Common myeloid progenitor, CD34-positive (primary cell): ENCODE measurements around the gene ZNF266.
A peak's percentile ranks its signal among the peaks of the same experiment; 100 is the strongest.

Source experiments
- CTCF ChIA-PET: fragments of 350-600 bp; sonication (Branson Sonifier 250); formaldehyde crosslinking; loops from one replicate; lab custom pipeline; 2021; ENCODE audit warnings: antibody characterized with exemption; lab: Charles Lee
- POLR2A ChIA-PET: fragments of 350-600 bp; sonication (Branson Sonifier 250); formaldehyde crosslinking; loops from one replicate; lab custom pipeline; 2021; ENCODE audit warnings: antibody characterized with exemption; lab: Charles Lee
- DNase-seq, 3 donors: peaks; one replicate each; pipeline versions ENCODE4 v3.0.0 to v3.0.0-alpha.2; 2013
- H3K27ac ChIP-seq, 2 experiments: 1 replicate in 1 of 2; 2 replicates in 1 of 2; pipeline ENCODE4 v1.7.0; 2013; ENCODE audit warnings: inconsistent platforms in 2 of 2, low read length in 2 of 2, mild to moderate bottlenecking in 2 of 2, low read depth in 1 of 2, moderate library complexity in 1 of 2; ENCODE audit not compliant: severe bottlenecking in 2 of 2, insufficient read depth in 1 of 2, poor library complexity in 1 of 2
- H3K27me3 ChIP-seq, 5 experiments: replicated peaks in 2 of 5; 1 replicate in 3 of 5; 2 replicates in 2 of 5; pipeline versions ENCODE4 v1.6.1 to v1.7.0; 2013; ENCODE audit warnings: low read length in 4 of 5, mild to moderate bottlenecking in 2 of 5, moderate library complexity in 2 of 5, inconsistent platforms in 1 of 5; ENCODE audit not compliant: insufficient read depth in 5 of 5, control insufficient read depth in 4 of 5
- H3K36me3 ChIP-seq, 4 experiments: 1 replicate in 2 of 4; 2 replicates in 2 of 4; pipeline versions ENCODE4 v1.6.1 to v1.7.0; 2013; ENCODE audit warnings: low read length in 3 of 4, control low read depth in 1 of 4, mild to moderate bottlenecking in 1 of 4; ENCODE audit not compliant: control insufficient read depth in 4 of 4, insufficient read depth in 4 of 4
- H3K4me1 ChIP-seq, 4 experiments: 1 replicate in 3 of 4; 2 replicates in 1 of 4; pipeline versions ENCODE4 v1.6.1 to v1.7.1; 2013; ENCODE audit warnings: low read length in 3 of 4, mild to moderate bottlenecking in 3 of 4, control low read depth in 1 of 4, inconsistent platforms in 1 of 4, moderate library complexity in 1 of 4; ENCODE audit not compliant: control insufficient read depth in 4 of 4, insufficient read depth in 4 of 4; ENCODE audit errors: control extremely low read depth in 1 of 4
- H3K4me3 ChIP-seq, 7 experiments: 1 replicate in 4 of 7; 2 replicates in 3 of 7; pipeline versions ENCODE4 v1.5.1 to v1.7.0; 2013; ENCODE audit warnings: mild to moderate bottlenecking in 7 of 7, low read length in 6 of 7, moderate library complexity in 6 of 7, inconsistent platforms in 2 of 7, low read depth in 2 of 7, control low read depth in 1 of 7; ENCODE audit not compliant: insufficient read depth in 4 of 7, control insufficient read depth in 1 of 7; ENCODE audit errors: extremely low read depth in 1 of 7
- H3K9me3 ChIP-seq, 5 experiments: 1 replicate in 4 of 5; 2 replicates in 1 of 5; pipeline versions ENCODE4 v1.6.1 to v1.7.1; 2013; ENCODE audit warnings: low read length in 4 of 5, mild to moderate bottlenecking in 2 of 5, inconsistent platforms in 1 of 5, low read depth in 1 of 5, moderate library complexity in 1 of 5; ENCODE audit not compliant: control insufficient read depth in 4 of 5, insufficient read depth in 2 of 5; ENCODE audit errors: control extremely low read depth in 1 of 5
- WGBS: methylation state at CpG from one replicate; pipeline ENCODE4 v1.1.5; 2013; ENCODE audit not compliant: insufficient coverage; 5-methylcytosine and 5-hydroxymethylcytosine counted together

Gene ZNF266

DNA sequence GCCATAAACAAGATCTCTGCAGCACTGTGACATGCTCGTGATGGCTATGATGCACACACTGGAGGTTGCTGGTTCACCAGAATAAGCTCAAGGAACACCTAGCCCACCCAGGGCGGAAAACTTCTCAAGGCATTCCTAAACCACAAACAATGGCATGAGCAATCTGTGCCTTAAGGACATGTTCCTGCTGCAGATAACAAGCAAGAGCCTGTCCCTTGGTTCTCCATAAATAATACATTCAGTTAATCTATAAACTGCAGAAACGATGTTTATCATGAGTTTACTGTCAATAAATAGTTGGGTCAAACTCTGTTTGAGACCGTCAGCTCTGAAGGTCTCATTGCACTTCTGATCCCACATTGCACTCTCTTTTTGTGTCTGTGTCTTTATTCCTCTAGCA lies 18.6 kb upstream of the ZNF266 start:
- H3K4me1 ChIP-seq: no peaks in the 10 kb centered on the region
- DNase-seq: no peak
- peaks cover 10 to 74% (median 30%) of the 10 kb centered on the region in 5 experiments for H3K9me3 ChIP-seq
- H3K27ac ChIP-seq: no peak overlapping the region
- H3K4me3 ChIP-seq: no peak overlapping the region
- H3K27me3 ChIP-seq: no peaks in the 10 kb centered on the region
- ChIA-PET CTCF (interaction anchor here (0.6 kb wide), 1 partner anchor 188 kb away, joined by 3 read pairs; no protein-coding TSS in a partner anchor), POLR2A (no interaction called here)
- no peaks in the 10 kb centered on the region for H3K36me3 ChIP-seq
- 84% methylated on average over 3 of the region's 4 CpGs for WGBS

- ChIA-PET POLR2A (no interaction called here), CTCF (interaction anchor here (1.0 kb wide), 1 partner anchor 10 kb away, joined by 4 read pairs; the partner anchor contains the start of gene ZNF266)
- Histone ChIP-seq H3K4me1 (no peaks in the 10 kb centered on the region), H3K4me3 (no peak overlapping the region), H3K27me3 (no peaks in the 10 kb centered on the region), H3K27ac (no peak overlapping the region), H3K36me3 (peaks cover 0 to 3% (median 0%) of the 10 kb centered on the region in 4 experiments), H3K9me3 (peaks cover 19 to 87% (median 30%) of the 10 kb centered on the region in 5 experiments)
- DNase-seq: no peak
- whole genome bisulfite sequencing: no CpG with 5 or more reads among the region's 1 CpG
Measured at GRCh38 chr19:9445037-9445436, 9.7 kb upstream of the ZNF266 start.

GRCh38 chr19:9436358-9436757 lies 985 bp upstream of the ZNF266 start:
- peak overlapping the region in 3 of 7 experiments; percentile 76 to 100 (median 89) for H3K4me3 ChIP-seq
- ChIA-PET CTCF (no interaction called here), POLR2A (interaction anchor here (1.6 kb wide), 1 partner anchor 112 kb away, joined by 5 read pairs; the partner anchor contains the start of gene ZNF559)
- no peak overlapping the region for H3K27ac ChIP-seq
- no peaks in the 10 kb centered on the region for H3K27me3 ChIP-seq
- peaks cover 3 to 16% (median 7%) of the 10 kb centered on the region in 4 experiments for H3K4me1 ChIP-seq
- H3K9me3 ChIP-seq: peaks cover 3 to 37% (median 14%) of the 10 kb centered on the region in 5 experiments
- 80% methylated on average over 2 of the region's 4 CpGs for whole genome bisulfite sequencing
- no peak for DNase-seq
- H3K36me3 ChIP-seq: peaks cover 10 to 27% (median 14%) of the 10 kb centered on the region in 4 experiments

- peaks cover 3 to 16% (median 7%) of the 10 kb centered on the region in 4 experiments for H3K4me1 ChIP-seq
- H3K9me3 ChIP-seq: peaks cover 0 to 35% (median 27%) of the 10 kb centered on the region in 5 experiments
- 100% methylated on average over 4 of the region's 7 CpGs for WGBS
- CTCF ChIA-PET: no interaction called here
- peak in 1 of 3 donors; percentile 37 for DNase-seq
- no peak overlapping the region for H3K27ac ChIP-seq
- POLR2A ChIA-PET: no interaction called here
- H3K36me3 ChIP-seq: peaks cover 20 to 69% (median 52%) of the 10 kb centered on the region in 4 experiments
- H3K27me3 ChIP-seq: no peaks in the 10 kb centered on the region
- no peak overlapping the region for H3K4me3 ChIP-seq
Measured at GRCh38 chr19:9431475-9431874, 3.9 kb downstream of the ZNF266 start.

DNA sequence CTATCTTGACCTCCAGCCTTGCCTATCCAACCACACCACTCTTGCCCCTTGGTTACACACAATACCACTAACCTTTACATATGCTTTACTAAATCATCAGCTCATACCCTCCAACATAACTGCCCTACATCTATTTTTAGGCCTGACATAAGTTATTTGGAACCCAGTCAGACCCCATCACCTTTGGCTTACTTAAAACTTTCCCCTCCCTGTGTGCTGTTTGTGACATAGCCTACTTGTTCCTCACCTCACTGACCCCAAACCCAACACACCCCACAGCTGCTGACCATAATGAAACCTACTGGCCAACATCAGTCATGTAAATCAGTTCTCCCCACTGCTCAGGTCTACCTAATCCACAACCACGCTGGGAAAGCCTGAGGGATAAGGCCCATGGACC lies 4.9 kb downstream of the ZNF266 start:
- CTCF ChIA-PET: no interaction called here
- WGBS: 100% methylated on average over 1 of the region's 1 CpG
- peaks cover 0 to 9% (median 6%) of the 10 kb centered on the region in 4 experiments for H3K4me1 ChIP-seq
- peaks cover 0 to 42% (median 35%) of the 10 kb centered on the region in 5 experiments for H3K9me3 ChIP-seq
- H3K36me3 ChIP-seq: peaks cover 25 to 79% (median 61%) of the 10 kb centered on the region in 4 experiments
- no peaks in the 10 kb centered on the region for H3K27me3 ChIP-seq
- POLR2A ChIA-PET: interaction anchor here (0.6 kb wide), 1 partner anchor 1966 kb away, joined by 5 read pairs; no protein-coding TSS in a partner anchor
- no peak overlapping the region for H3K27ac ChIP-seq
- DNase-seq: no peak
- no peak overlapping the region for H3K4me3 ChIP-seq

GRCh38 chr19:9427941-9428340 lies 7.4 kb downstream of the ZNF266 start:
- H3K27me3 ChIP-seq: no peaks in the 10 kb centered on the region
- no peak overlapping the region for H3K4me3 ChIP-seq
- ChIA-PET POLR2A (no interaction called here), CTCF (no interaction called here)
- H3K4me1 ChIP-seq: no peaks in the 10 kb centered on the region
- H3K36me3 ChIP-seq: peaks cover 36 to 98% (median 77%) of the 10 kb centered on the region in 4 experiments
- DNase-seq: no peak
- no peak overlapping the region for H3K27ac ChIP-seq
- 86% methylated on average over 5 of the region's 6 CpGs for WGBS
- peaks cover 3 to 64% (median 46%) of the 10 kb centered on the region in 5 experiments for H3K9me3 ChIP-seq

- peak in 2 of 3 donors; percentile 17 to 40 for DNase-seq
- Histone ChIP-seq H3K36me3 (peaks cover 29 to 67% (median 53%) of the 10 kb centered on the region in 4 experiments), H3K27me3 (no peaks in the 10 kb centered on the region), H3K9me3 (peaks cover 22 to 80% (median 74%) of the 10 kb centered on the region in 5 experiments), H3K4me1 (no peaks in the 10 kb centered on the region), H3K4me3 (no peak overlapping the region), H3K27ac (no peak overlapping the region)
- ChIA-PET POLR2A (no interaction called here), CTCF (no interaction called here)
- WGBS: 97% methylated on average over 12 of the region's 14 CpGs
Measured at GRCh38 chr19:9413240-9413954, 22.0 kb downstream of the ZNF266 start.
